Naive B cell (primary cell): ENCODE data around the gene LRTM2. TPM values are rescaled to one million over a fixed set of nuclear protein-coding genes. Genes with fewer than 3 reads are reported as not detected.

Source experiments
- ATAC-seq, 2 donors: fragments of 150-1000 bp; cut with Tn5 transposase; 2 replicates each; pipeline ENCODE4 v1.10.0; 2021; ENCODE audit warnings: low read depth in 2 of 2, mild to moderate bottlenecking in 2 of 2, moderate library complexity in 2 of 2
- DNase-seq: peaks from one replicate; pipeline ENCODE4 v3.0.0; 2022
- H3K27ac Mint-ChIP-seq, 6 donors: one replicate each; pipeline ENCODE4 v1.8.0; 2020 to 2022; ENCODE audit warnings: mild to moderate bottlenecking in 6 of 6, mixed read lengths in 6 of 6, moderate library complexity in 5 of 6, inconsistent platforms in 2 of 6
- H3K27me3 Mint-ChIP-seq, 3 donors: one replicate each; pipeline ENCODE4 v1.8.0; 2021 to 2022; ENCODE audit warnings: mixed read lengths in 3 of 3, mild to moderate bottlenecking in 1 of 3
- H3K36me3 Mint-ChIP-seq, 2 donors: one replicate each; pipeline ENCODE4 v1.8.0; 2020 to 2022; ENCODE audit warnings: mixed read lengths in 2 of 2, inconsistent platforms in 1 of 2, mild to moderate bottlenecking in 1 of 2
- H3K4me1 Mint-ChIP-seq, 3 donors: one replicate each; pipeline ENCODE4 v1.8.0; 2020 to 2022; ENCODE audit warnings: mixed read lengths in 3 of 3, inconsistent platforms in 1 of 3, mild to moderate bottlenecking in 1 of 3, moderate library complexity in 1 of 3
- H3K4me3 Mint-ChIP-seq, 8 donors: one replicate each; pipeline ENCODE4 v1.8.0; 2020 to 2022; ENCODE audit warnings: mild to moderate bottlenecking in 8 of 8, mixed read lengths in 8 of 8, moderate library complexity in 8 of 8, inconsistent platforms in 2 of 8
- H3K9me3 Mint-ChIP-seq, 7 donors: one replicate each; pipeline ENCODE4 v1.8.0; 2020 to 2022; ENCODE audit warnings: mixed read lengths in 7 of 7, mild to moderate bottlenecking in 5 of 7, inconsistent platforms in 2 of 7, moderate library complexity in 1 of 7
- polyA plus RNA-seq, 6 donors: library from polyadenylated mRNA; unstranded; fragments of 300-500 nt; fragmentation: Illumina TruSeq; gene quantifications; one replicate each; pipeline ENCODE4 v1.2.3, GENCODE V29; 2021; ENCODE audit warnings: low read depth in 6 of 6

LRTM2 gene
- polyA plus RNA-seq, 6 donors from 2014 or later, result not detected

DNA sequence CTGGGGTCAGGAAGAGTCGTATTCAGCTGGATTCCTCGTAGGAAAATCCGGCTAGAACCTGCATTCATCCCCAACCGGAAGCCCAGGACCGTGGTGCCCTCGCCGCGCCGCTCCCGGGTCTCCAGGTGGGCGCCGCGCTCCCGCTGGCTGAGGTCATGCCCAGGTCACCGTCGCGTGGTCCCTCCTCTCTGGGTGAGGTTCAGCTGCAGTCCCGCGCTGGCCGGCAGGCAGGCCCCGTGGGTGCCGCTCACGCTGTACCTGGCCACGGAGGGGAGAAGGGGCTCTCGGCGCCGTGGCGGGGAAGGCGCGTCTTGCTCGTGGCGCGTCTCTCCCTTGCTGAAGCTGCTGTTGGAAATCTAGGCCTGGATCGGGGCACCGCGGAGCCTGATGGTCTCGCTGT, 44.5 kb downstream of the LRTM2 start:
- ATAC-seq, result no peak
- H3K4me3 Mint-ChIP-seq, result no peak overlapping the region
- H3K27ac Mint-ChIP-seq, result no peak overlapping the region
- DNase-seq, result no peak
- no peaks in the 10 kb centered on the region for H3K4me1 Mint-ChIP-seq
- H3K36me3 Mint-ChIP-seq, result peaks cover 7 to 15% of the 10 kb centered on the region in 2 donors
- H3K27me3 Mint-ChIP-seq, result peaks cover 27 to 42% (median 32%) of the 10 kb centered on the region in 3 donors
- peaks cover 3 to 21% (median 7%) of the 10 kb centered on the region in 7 donors for H3K9me3 Mint-ChIP-seq

DNA sequence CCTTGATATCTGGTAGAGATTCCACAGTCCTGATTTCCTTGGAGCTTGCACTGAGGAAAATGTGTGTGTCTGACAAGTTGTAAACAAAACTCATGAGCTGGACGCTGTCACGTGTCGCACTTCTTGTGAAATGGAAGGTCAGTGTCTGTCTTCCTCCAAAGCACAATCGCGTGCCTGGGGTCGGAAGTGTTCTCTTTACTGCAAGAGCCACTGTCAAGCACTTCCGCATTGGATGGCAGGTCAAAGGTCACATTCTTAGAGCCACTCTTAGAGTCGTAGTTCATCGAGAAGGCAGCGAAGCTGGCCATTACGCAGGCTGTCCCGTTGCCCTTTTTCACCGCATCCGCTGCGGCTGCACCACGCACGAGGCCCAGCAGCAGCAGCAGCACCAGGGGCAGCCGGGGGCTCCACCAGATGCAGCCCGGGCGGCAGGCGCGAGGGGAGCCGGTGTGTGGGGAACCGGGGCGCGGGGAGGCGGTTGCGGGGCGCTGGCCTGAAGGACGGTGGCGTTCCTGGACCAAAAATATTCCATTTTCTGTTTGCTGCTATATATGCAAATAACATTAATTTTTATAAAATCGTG, 45.0 kb downstream of the LRTM2 start:
- Mint-ChIP-seq H3K36me3 (peaks cover 8 to 15% of the 10 kb centered on the region in 2 donors), H3K9me3 (peaks cover 3 to 22% (median 7%) of the 10 kb centered on the region in 7 donors), H3K4me1 (no peaks in the 10 kb centered on the region), H3K27ac (no peak overlapping the region), H3K27me3 (peaks cover 26 to 42% (median 32%) of the 10 kb centered on the region in 3 donors), H3K4me3 (no peak overlapping the region)
- DNase-seq, result no peak
- ATAC-seq, result no peak

DNA sequence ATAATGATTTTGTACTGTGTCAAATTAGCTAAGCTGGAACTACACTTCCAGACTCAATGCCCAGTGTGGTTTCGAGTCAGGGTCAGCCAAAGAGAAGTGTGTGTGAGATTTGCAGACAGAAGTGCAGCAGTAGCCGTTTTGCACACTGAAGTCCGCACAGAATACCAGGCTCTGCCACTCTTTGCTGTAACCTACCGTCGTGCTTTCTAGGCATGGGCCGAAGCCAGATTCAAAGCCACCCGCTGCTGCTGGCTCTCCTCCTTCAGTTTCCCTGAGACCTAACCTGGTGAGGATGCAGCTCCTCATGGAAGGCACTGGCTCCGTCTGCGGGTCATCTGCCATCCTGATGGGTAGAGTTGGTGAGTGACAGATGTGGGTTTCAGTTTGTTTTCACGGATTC, 48.8 kb downstream of the LRTM2 start:
- H3K27me3 Mint-ChIP-seq, result peaks cover 20 to 35% (median 28%) of the 10 kb centered on the region in 3 donors
- no peak overlapping the region for H3K4me3 Mint-ChIP-seq
- H3K9me3 Mint-ChIP-seq, result peaks cover 3 to 22% (median 12%) of the 10 kb centered on the region in 7 donors
- no peak overlapping the region for H3K27ac Mint-ChIP-seq
- DNase-seq (no peak), ATAC-seq (no peak)
- peaks cover 8 to 15% of the 10 kb centered on the region in 2 donors for H3K36me3 Mint-ChIP-seq
- H3K4me1 Mint-ChIP-seq, result peaks cover 0 to 5% (median 0%) of the 10 kb centered on the region in 3 donors

DNA sequence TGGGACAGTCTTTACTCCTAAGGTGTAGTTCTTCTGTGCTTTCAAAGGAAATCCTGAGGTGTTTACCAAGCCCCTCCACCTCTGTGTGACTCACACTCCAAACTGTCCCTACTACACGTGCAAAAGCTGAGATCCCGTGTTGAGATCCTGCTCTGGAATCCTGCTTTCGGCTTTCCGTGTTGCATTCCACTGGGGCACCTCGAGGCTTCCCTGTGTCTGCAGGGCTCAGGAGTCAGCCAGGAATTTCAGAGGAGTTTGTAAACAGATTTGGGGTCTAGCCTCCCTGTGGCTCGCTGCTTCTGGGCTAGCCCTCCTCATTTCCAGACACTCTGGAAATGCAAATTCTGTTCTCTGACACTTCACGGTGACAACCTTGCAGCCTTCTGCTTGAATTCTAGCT, 49.7 kb downstream of the LRTM2 start:
- Mint-ChIP-seq H3K4me1 (peaks cover 0 to 5% (median 0%) of the 10 kb centered on the region in 3 donors), H3K36me3 (peaks cover 8 to 15% of the 10 kb centered on the region in 2 donors), H3K4me3 (no peak overlapping the region), H3K27me3 (peaks cover 20 to 35% (median 28%) of the 10 kb centered on the region in 3 donors), H3K9me3 (peaks cover 3 to 22% (median 12%) of the 10 kb centered on the region in 7 donors), H3K27ac (no peak overlapping the region)
- no peak for ATAC-seq
- DNase-seq, result no peak

DNA sequence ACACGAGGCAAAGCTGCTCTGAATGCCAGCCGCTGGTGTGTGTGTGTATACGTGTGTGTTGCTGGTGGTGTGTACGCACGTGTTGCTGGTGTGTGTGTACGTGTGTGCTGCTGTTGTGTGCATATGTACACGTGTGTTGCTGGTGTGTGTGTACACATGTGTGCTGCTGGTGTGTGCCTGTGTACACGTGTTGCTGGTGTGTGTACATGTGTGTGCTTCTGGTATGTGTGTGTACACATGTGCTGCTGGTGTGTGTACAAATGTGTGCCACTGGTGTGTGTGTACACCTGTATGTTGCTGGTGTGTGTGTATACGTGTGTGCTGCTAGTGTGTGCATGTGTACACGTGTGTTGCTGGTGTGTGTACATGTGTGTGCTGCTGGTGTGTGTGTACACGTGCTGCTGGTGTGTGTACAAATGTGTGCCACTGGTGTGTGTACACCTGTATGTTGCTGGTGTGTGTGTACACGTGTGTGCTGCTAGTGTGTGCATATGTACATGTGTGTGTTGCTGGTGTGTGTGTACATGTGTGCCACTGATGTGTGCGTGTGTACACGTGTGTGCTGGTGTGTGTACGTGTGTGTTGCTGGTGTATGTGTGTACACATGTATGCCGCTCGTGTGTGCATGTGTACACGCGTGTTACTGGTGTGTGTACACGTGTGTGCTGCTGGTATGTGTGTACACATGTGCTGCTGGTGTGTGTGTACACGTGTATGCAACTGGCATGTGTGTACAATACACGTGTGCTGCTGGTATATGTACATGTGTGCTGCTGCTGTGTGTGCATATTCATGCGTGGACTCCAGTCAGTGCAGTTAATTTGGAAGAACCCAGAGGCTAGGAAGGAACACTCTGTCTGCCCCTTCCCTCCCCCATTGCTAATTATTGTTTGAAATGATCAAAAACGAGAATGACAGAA, 50.9 kb downstream of the LRTM2 start:
- Mint-ChIP-seq H3K9me3 (peaks cover 0 to 22% (median 12%) of the 10 kb centered on the region in 7 donors), H3K36me3 (peaks cover 8 to 15% of the 10 kb centered on the region in 2 donors), H3K27me3 (peaks cover 24 to 31% (median 27%) of the 10 kb centered on the region in 3 donors), H3K27ac (peak overlapping the region in 2 of 6 donors; percentile 75 to 83), H3K4me1 (peaks cover 0 to 5% (median 0%) of the 10 kb centered on the region in 3 donors), H3K4me3 (peak overlapping the region in 1 of 8 donors; percentile 53)
- DNase-seq (no peak), ATAC-seq (no peak)

DNA sequence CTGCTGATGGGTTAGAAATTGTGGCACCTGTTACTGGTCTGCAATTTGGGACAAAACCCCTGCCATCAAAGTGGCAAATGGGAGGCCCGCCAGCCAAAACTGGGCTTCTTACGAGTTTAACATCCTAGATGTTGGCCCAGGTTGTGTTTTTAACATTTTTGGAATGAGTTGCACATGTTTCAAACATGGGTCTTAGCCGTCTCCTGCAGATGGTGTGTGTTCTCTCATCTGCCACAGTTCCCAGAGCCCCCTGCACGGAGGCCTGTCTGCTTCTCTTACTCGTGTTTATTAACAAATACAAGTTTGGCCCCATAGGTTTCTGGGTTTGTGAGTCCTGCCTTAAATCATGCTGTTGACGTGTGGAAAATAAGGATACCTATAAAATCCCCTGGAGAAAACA, 51.6 kb downstream of the LRTM2 start:
- H3K4me3 Mint-ChIP-seq, result no peak overlapping the region
- H3K27ac Mint-ChIP-seq, result no peak overlapping the region
- H3K9me3 Mint-ChIP-seq, result peaks cover 0 to 22% (median 12%) of the 10 kb centered on the region in 7 donors
- DNase-seq, result no peak
- ATAC-seq, result no peak
- peaks cover 20 to 34% (median 32%) of the 10 kb centered on the region in 3 donors for H3K27me3 Mint-ChIP-seq
- H3K4me1 Mint-ChIP-seq, result peaks cover 0 to 5% (median 0%) of the 10 kb centered on the region in 3 donors
- H3K36me3 Mint-ChIP-seq, result peaks cover 8 to 15% of the 10 kb centered on the region in 2 donors

DNA sequence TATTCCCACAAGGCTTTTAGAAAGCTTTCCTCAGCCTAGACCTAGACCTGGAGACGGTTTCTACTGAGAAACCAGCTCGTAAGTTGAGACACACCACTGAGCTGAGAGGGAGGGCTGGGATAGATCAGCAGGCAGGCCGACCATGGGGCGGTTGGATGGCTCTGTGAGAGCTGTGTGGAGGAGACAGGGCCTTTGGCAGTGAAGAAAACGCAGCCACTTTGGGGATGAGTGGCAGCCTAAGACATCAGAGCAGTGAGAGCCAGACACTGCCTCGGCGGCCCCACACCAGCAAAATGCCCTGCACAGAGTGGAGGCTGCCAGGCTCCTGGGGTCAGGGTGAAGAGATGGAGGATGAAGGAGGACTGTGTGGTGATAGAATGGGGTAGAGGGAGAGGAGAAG, 52.1 kb downstream of the LRTM2 start:
- DNase-seq, result no peak
- peak overlapping the region in 1 of 6 donors; percentile 10 for H3K27ac Mint-ChIP-seq
- ATAC-seq, result no peak
- H3K36me3 Mint-ChIP-seq, result peaks cover 8 to 15% of the 10 kb centered on the region in 2 donors
- H3K4me1 Mint-ChIP-seq, result peaks cover 0 to 5% (median 0%) of the 10 kb centered on the region in 3 donors
- H3K9me3 Mint-ChIP-seq, result peaks cover 0 to 19% (median 12%) of the 10 kb centered on the region in 7 donors
- no peak overlapping the region for H3K4me3 Mint-ChIP-seq
- peaks cover 16 to 32% (median 30%) of the 10 kb centered on the region in 3 donors for H3K27me3 Mint-ChIP-seq

DNA sequence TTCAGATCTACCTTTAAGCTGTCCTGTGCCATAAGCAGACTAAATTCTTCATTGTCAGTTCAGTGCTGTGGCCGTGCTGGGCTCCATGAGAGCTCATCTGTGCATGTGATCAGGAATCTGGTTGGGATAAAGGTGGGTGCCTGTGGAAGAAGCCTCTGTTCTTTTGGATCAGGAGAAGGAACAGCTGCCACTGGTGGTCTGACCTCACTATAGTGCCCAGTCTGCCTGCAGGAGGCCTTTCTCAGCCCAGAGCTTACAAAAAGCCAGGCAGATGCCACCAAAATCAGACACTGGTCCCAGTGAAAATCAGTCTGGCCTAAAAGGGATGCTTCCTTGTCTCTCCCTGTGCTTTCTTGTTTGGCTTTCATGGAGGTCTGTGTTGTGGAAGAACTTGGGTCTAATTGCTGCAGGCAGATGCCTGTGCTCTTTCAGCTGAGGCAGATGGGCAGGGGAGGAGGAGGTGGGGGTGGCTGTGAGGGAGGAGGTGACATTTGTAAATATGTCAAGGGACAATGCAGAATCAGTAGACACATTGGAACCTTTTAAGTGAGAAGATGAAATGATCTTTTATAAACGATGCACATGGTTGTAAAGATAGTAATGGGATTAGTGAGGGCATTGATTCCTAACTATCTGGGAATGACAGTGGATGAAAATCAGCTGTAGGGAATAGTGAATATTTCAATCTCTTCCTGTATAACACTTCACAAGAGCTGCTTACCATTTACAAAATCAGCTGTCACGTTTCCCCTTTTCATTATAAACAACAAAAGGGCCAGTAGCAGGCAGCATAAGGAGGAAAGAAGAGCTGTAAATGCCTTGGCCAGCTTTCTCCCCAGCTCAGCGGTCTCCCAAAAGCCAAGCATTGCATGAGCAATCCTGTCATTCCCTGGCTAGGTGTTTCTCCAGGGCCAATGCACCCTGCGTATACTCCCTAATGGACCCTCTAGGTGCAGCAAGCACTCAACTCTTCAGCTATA, 53.5 kb downstream of the LRTM2 start:
- Mint-ChIP-seq H3K9me3 (peaks cover 0 to 18% (median 5%) of the 10 kb centered on the region in 7 donors), H3K36me3 (peaks cover 6 to 8% of the 10 kb centered on the region in 2 donors), H3K4me3 (no peak overlapping the region), H3K27ac (no peak overlapping the region), H3K27me3 (peaks cover 6 to 20% (median 17%) of the 10 kb centered on the region in 3 donors), H3K4me1 (peaks cover 0 to 5% (median 0%) of the 10 kb centered on the region in 3 donors)
- no peak for DNase-seq
- ATAC-seq, result no peak

DNA sequence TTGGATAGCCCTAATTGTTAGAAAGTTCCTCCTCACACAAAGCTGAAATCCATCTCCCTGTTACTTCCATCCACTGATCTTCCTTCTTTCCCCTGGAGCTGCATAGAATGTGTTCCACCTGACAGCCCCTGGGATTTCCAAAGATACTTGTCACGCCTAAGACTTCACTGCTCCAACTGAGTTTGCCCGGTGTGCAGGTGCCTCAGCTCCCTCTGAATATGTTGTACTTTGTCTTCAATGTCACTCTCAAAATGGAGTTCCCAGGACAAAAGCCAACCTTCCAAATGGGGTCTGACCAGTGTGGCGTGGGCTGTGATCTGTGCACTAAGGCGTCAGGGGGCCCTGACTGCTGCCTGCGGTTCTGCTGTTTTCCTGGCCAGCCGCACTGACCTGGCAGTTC, 55.2 kb downstream of the LRTM2 start:
- Mint-ChIP-seq H3K36me3 (no peaks in the 10 kb centered on the region), H3K4me3 (no peak overlapping the region), H3K4me1 (peaks cover 0 to 5% (median 0%) of the 10 kb centered on the region in 3 donors), H3K9me3 (peaks cover 0 to 10% (median 3%) of the 10 kb centered on the region in 7 donors), H3K27me3 (peaks cover 0 to 17% (median 14%) of the 10 kb centered on the region in 3 donors), H3K27ac (no peak overlapping the region)
- ATAC-seq (no peak), DNase-seq (no peak)

DNA sequence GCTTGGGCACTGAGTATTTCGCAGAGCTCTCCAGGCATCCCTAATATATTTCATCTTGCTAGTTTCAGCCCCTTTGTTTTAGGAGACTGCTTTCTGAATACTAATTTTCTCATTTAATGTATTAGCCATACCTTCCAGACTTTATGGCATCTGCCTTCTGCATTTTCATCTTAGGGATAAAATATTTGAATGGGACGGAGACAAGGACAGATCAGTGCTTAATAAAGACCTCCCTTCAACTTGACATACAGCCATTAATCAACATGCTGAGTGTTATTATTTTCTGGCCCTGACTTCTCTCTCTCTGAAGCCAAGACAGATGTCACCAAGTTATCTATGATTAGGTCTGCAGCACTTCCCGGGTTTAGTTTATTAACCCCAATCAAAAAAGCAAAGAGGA, 55.7 kb downstream of the LRTM2 start:
- Mint-ChIP-seq H3K9me3 (peaks cover 0 to 5% (median 3%) of the 10 kb centered on the region in 7 donors), H3K27me3 (peaks cover 0 to 17% (median 14%) of the 10 kb centered on the region in 3 donors), H3K4me1 (peaks cover 0 to 5% (median 0%) of the 10 kb centered on the region in 3 donors), H3K4me3 (no peak overlapping the region), H3K27ac (no peak overlapping the region), H3K36me3 (no peaks in the 10 kb centered on the region)
- no peak for ATAC-seq
- DNase-seq, result no peak

DNA sequence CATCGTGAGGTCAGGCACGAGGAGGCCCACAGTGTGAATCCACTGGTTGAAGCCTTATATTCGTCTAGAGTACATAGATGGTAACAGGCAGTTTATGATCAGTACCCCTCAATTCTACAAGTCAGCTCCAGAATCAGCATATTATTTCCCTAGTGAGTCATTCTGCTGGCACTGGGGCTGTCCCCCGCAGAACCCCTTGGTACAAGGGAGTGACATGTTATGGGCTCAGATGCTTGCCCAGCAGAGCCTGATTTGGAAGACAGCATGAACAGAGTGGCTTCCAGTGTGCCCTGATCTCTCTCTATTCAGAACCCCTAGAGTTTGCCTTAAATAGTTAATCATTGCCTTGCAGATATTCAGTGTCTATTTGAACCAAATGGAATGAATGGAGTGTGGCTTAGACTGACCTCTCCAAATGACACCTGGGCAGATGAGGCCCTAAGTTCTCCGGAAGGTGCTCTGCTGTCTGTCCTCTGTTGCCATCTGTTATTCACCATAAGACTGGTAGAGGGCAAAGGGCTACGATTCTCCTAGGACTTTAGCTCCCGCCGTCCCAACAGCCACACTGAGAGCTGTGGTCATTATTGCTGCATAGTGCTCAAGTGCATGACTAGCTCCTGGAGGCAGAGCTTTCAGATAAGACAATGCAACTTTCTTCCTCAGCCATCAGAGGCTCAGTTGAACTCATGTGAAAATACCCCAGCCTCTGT, 57.0 kb downstream of the LRTM2 start:
- ATAC-seq (no peak), DNase-seq (no peak)
- no peak overlapping the region for H3K4me3 Mint-ChIP-seq
- no peaks in the 10 kb centered on the region for H3K9me3 Mint-ChIP-seq
- H3K4me1 Mint-ChIP-seq, result no peaks in the 10 kb centered on the region
- H3K36me3 Mint-ChIP-seq, result no peaks in the 10 kb centered on the region
- no peak overlapping the region for H3K27ac Mint-ChIP-seq
- H3K27me3 Mint-ChIP-seq, result peaks cover 0 to 17% (median 14%) of the 10 kb centered on the region in 3 donors

DNA sequence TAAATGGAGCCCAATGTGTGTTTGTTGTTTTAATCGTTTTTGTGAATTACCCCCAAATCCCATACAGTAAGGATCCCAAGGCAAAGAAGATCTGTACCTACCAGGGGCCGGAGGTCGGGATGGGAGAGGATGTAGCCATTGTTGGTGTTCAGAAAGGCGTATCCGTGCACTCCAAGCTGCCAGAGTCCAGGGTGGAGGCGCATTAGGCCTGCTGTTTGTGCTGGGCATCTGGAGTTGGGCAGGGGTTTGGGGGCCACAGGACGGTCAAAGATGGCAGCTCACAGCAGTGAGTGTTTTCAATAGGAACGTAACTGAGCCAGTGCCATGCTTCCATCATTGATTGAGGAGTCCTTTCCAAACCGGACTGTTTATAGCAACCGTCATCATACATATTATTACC, 57.8 kb downstream of the LRTM2 start:
- no peaks in the 10 kb centered on the region for H3K36me3 Mint-ChIP-seq
- H3K4me1 Mint-ChIP-seq, result no peaks in the 10 kb centered on the region
- DNase-seq, result no peak
- ATAC-seq, result no peak
- no peak overlapping the region for H3K27ac Mint-ChIP-seq
- peaks cover 0 to 17% (median 15%) of the 10 kb centered on the region in 3 donors for H3K27me3 Mint-ChIP-seq
- H3K4me3 Mint-ChIP-seq, result peak overlapping the region in 1 of 8 donors; percentile 3
- no peaks in the 10 kb centered on the region for H3K9me3 Mint-ChIP-seq
